Middle frontal gyrus (tissue), 1 donor: ENCODE measurements around the gene TRIM8.

Experiments used
- DNase-seq: peaks from one replicate; pipeline ENCODE4 v3.0.0-alpha.2; 2015; ENCODE audit warnings: low spot score; ENCODE audit errors: extremely low spot score

TRIM8 gene

GRCh38 chr10:102644066-102644645 is at the start of gene TRIM8:
TSS of gene TRIM8 (plus strand) at chr10:102644479. CDS start at chr10:102644618, 139 bp downstream.
- DNase-seq = no peak

- DNase-seq = no peak
Measured at GRCh38 chr10:102595293-102595692, 49.0 kb upstream of the TRIM8 start.

- DNase-seq = no peak
Measured at GRCh38 chr10:102595897-102596296, 48.4 kb upstream of the TRIM8 start.

GRCh38 chr10:102596506-102596971 is 47.7 kb upstream of the TRIM8 start:
- peak; percentile 21 for DNase-seq

GRCh38 chr10:102597131-102597991 is 46.9 kb upstream of the TRIM8 start:
- DNase-seq = no peak

- no peak for DNase-seq
Measured at GRCh38 chr10:102598243-102598642, 46.0 kb upstream of the TRIM8 start.

GRCh38 chr10:102599565-102600327 is 44.5 kb upstream of the TRIM8 start:
- no peak for DNase-seq

- no peak for DNase-seq
Measured at GRCh38 chr10:102600816-102601215, 43.5 kb upstream of the TRIM8 start.

GRCh38 chr10:102601639-102602038 is 42.6 kb upstream of the TRIM8 start:
- DNase-seq = no peak

- no peak for DNase-seq
Measured at GRCh38 chr10:102602272-102603045, 41.8 kb upstream of the TRIM8 start.

GRCh38 chr10:102603946-102604345 is 40.3 kb upstream of the TRIM8 start:
- DNase-seq = no peak

GRCh38 chr10:102604439-102604841 is 39.8 kb upstream of the TRIM8 start:
- no peak for DNase-seq

- DNase-seq = no peak
Measured at GRCh38 chr10:102605712-102606111, 38.6 kb upstream of the TRIM8 start.

- no peak for DNase-seq
Measured at GRCh38 chr10:102608487-102608886, 35.8 kb upstream of the TRIM8 start.

- no peak for DNase-seq
Measured at GRCh38 chr10:102610441-102610887, 33.8 kb upstream of the TRIM8 start.

GRCh38 chr10:102611514-102612087 is 32.7 kb upstream of the TRIM8 start:
- DNase-seq = no peak

GRCh38 chr10:102612964-102613275 is 31.4 kb upstream of the TRIM8 start:
- DNase-seq = no peak

GRCh38 chr10:102613286-102613685 is 31.0 kb upstream of the TRIM8 start:
- DNase-seq = no peak

- DNase-seq = no peak
Measured at GRCh38 chr10:102613785-102614184, 30.5 kb upstream of the TRIM8 start.

GRCh38 chr10:102614888-102615287 is 29.4 kb upstream of the TRIM8 start:
- DNase-seq = no peak

- DNase-seq = no peak
Measured at GRCh38 chr10:102615361-102615760, 28.9 kb upstream of the TRIM8 start.
